GM23338 (cell line): ENCODE measurements around the gene CFAP299. TPM values are rescaled to one million over a fixed set of nuclear protein-coding genes. Genes with fewer than 3 reads are reported as not detected.

Experiments
- ATAC-seq: fragments of 200-7000 bp; cut with Tn5 transposase; 3 replicates; pipeline ENCODE4 v1.9.1; 2020
- DNase-seq: peaks from one replicate; pipeline ENCODE4 v3.0.0-alpha.2; 2015; ENCODE audit warnings: low spot score
- H2AFZ ChIP-seq: fragments of 200-600 bp; sonication (generic); 2 replicates; pipeline ENCODE4 v1.8.0; 2016; ENCODE audit warnings: antibody characterized with exemption, mild to moderate bottlenecking, moderate library complexity
- H3F3A ChIP-seq: fragments of 200-600 bp; sonication (generic); replicated peaks from 2 replicates; pipeline ENCODE4 v1.8.0; 2017; ENCODE audit warnings: antibody characterized with exemption, mixed run types, low read depth
- H3K27ac ChIP-seq: fragments of 200-600 bp; sonication (generic); 2 replicates; pipeline ENCODE4 v1.6.1; 2016; ENCODE audit warnings: low read depth
- H3K27me3 ChIP-seq: fragments of 200-600 bp; sonication (generic); 2 replicates; pipeline ENCODE4 v1.8.0; 2016; ENCODE audit warnings: mild to moderate bottlenecking, mixed run types, moderate library complexity; ENCODE audit not compliant: insufficient read depth
- H3K36me3 ChIP-seq: fragments of 200-600 bp; sonication (generic); 2 replicates; pipeline ENCODE4 v1.8.0; 2016; ENCODE audit warnings: mild to moderate bottlenecking; ENCODE audit not compliant: insufficient read depth
- H3K4me1 ChIP-seq: fragments of 200-600 bp; sonication (generic); 2 replicates; pipeline ENCODE4 v1.8.0; 2016; ENCODE audit warnings: mild to moderate bottlenecking, moderate library complexity; ENCODE audit not compliant: insufficient read depth
- H3K4me2 ChIP-seq: fragments of 200-600 bp; sonication (generic); 2 replicates; pipeline ENCODE4 v1.7.1; 2017; ENCODE audit warnings: mixed run types
- H3K4me3 ChIP-seq: fragments of 200-600 bp; sonication (generic); 2 replicates; pipeline ENCODE4 v1.6.1; 2016; ENCODE audit warnings: mixed run types
- H3K79me2 ChIP-seq: fragments of 200-600 bp; sonication (generic); replicated peaks from 2 replicates; pipeline ENCODE4 v1.8.0; 2017; ENCODE audit warnings: mild to moderate bottlenecking; ENCODE audit not compliant: insufficient read depth
- H3K9me2 ChIP-seq: fragments of 200-600 bp; sonication (generic); 2 replicates; pipeline ENCODE4 v1.8.0; 2017; ENCODE audit not compliant: insufficient read depth
- H4K20me1 ChIP-seq: fragments of 200-600 bp; sonication (generic); replicated peaks from 2 replicates; pipeline ENCODE4 v1.8.0; 2017; ENCODE audit warnings: mild to moderate bottlenecking; ENCODE audit not compliant: insufficient read depth
- H3K27ac Mint-ChIP-seq: 2 replicates; pipeline ENCODE4 v1.8.0; 2020; ENCODE audit warnings: inconsistent platforms, mild to moderate bottlenecking, moderate library complexity, mixed read lengths
- H3K27me3 Mint-ChIP-seq: 3 replicates; pipeline ENCODE4 v1.8.0; 2022; ENCODE audit warnings: low read depth, mild to moderate bottlenecking, moderate library complexity, mixed read lengths, inconsistent platforms; ENCODE audit not compliant: insufficient read depth, poor library complexity
- H3K36me3 Mint-ChIP-seq: 3 replicates; pipeline ENCODE4 v1.8.0; 2021; ENCODE audit warnings: low read depth, mild to moderate bottlenecking, inconsistent platforms, moderate library complexity, mixed read lengths
- H3K4me1 Mint-ChIP-seq: 3 replicates; pipeline ENCODE4 v1.8.0; 2020; ENCODE audit warnings: mild to moderate bottlenecking, inconsistent platforms, mixed read lengths
- H3K4me3 Mint-ChIP-seq: 3 replicates; pipeline ENCODE4 v1.8.0; 2021; ENCODE audit warnings: moderate library complexity, mild to moderate bottlenecking, inconsistent platforms, mixed read lengths
- H3K9me3 Mint-ChIP-seq: 3 replicates; pipeline ENCODE4 v1.8.0; 2020; ENCODE audit warnings: moderate library complexity, mild to moderate bottlenecking, inconsistent platforms, mixed read lengths
- CREB1 ChIP-seq: fragments of 250-450 bp; sonication (Bioruptor Pico); IDR thresholded peaks from 2 replicates; pipeline ENCODE4 v1.5.0; 2020; ENCODE audit warnings: low read depth, mild to moderate bottlenecking, moderate library complexity
- EZH2 ChIP-seq: fragments of 200-600 bp; sonication (generic); IDR thresholded peaks from one replicate; pipeline ENCODE4 v1.8.0; 2017; ENCODE audit warnings: antibody characterized with exemption, mild to moderate bottlenecking, low read depth; ENCODE audit not compliant: unreplicated experiment
- EZH2phosphoT487 ChIP-seq: fragments of 200-600 bp; sonication (generic); IDR thresholded peaks from one replicate; pipeline ENCODE4 v1.8.1; 2018; ENCODE audit warnings: antibody characterized with exemption; ENCODE audit not compliant: unreplicated experiment
- JUNB ChIP-seq: IDR thresholded peaks from one replicate; pipeline ENCODE4 v1.6.1; 2016; ENCODE audit warnings: antibody characterized with exemption; ENCODE audit not compliant: unreplicated experiment
- NANOG ChIP-seq: IDR thresholded peaks from 2 replicates; pipeline ENCODE4 v1.6.1; 2016; ENCODE audit warnings: antibody characterized with exemption, borderline replicate concordance
- POLR2AphosphoS5 ChIP-seq: IDR thresholded peaks from 2 replicates; pipeline ENCODE4 v1.6.1; 2016; ENCODE audit warnings: antibody characterized with exemption, low read depth
- REST ChIP-seq: IDR thresholded peaks from one replicate; pipeline ENCODE4 v1.6.1; 2018; ENCODE audit warnings: antibody characterized with exemption; ENCODE audit not compliant: unreplicated experiment
- STAT1 ChIP-seq: IDR thresholded peaks from one replicate; pipeline ENCODE4 v1.6.1; 2016; ENCODE audit warnings: antibody characterized with exemption; ENCODE audit not compliant: unreplicated experiment
- ZNF114 ChIP-seq: fragments of 250-450 bp; sonication (Bioruptor Pico); IDR thresholded peaks from 2 replicates; pipeline ENCODE4 v1.5.0; 2020; ENCODE audit warnings: mild to moderate bottlenecking, moderate library complexity
- ZNF331 ChIP-seq: fragments of 250-450 bp; sonication (Bioruptor Pico); IDR thresholded peaks from 2 replicates; pipeline ENCODE4 v1.5.0; 2020; ENCODE audit warnings: low read depth, mild to moderate bottlenecking, moderate library complexity
- polyA plus RNA-seq: library from polyadenylated mRNA; unstranded; fragments of >200 nt; fragmentation: Nextera tagmentation; extraction: Ambion mirVana; gene quantifications from 2 replicates; pipeline ENCODE4 v1.2.1, GENCODE V29; 2016
- total RNA-seq: library from RNA; depleted of rRNA; stranded (reverse); fragments of >200 nt; shearing (Covaris generic); gene quantifications from 2 replicates; pipeline ENCODE4 v1.2.3, GENCODE V29; 2014
- TF ChIP-seq, protein P1 (sequence below): fragments of 250-450 bp; sonication (Bioruptor Pico); IDR thresholded peaks from 2 replicates; pipeline ENCODE4 v1.5.0; 2020; ENCODE audit warnings: mild to moderate bottlenecking, moderate library complexity
- TF ChIP-seq, protein P2 (sequence below): IDR thresholded peaks from 2 replicates; pipeline ENCODE4 v1.6.1; 2016; ENCODE audit warnings: antibody characterized with exemption
- TF ChIP-seq, protein P3 (sequence below), 2 experiments: fragments of 200-600 bp in 1 of 2; sonication (generic) in 1 of 2; conservative IDR thresholded peaks; 2 replicates each; pipeline versions ENCODE4 v1.5.1 to v1.6.1; 2016 to 2017; ENCODE audit warnings: antibody characterized with exemption in 2 of 2, low read depth in 2 of 2, mild to moderate bottlenecking in 2 of 2, moderate library complexity in 1 of 2

Gene CFAP299
- total and polyA plus RNA-seq, 2 experiments from 2014 or later = not detected

GRCh38 chr4:80586716-80587115 is 251.2 kb downstream of the CFAP299 start:
- Histone ChIP-seq H3K4me2 (no peak overlapping the region), H3K79me2 (no peaks in the 10 kb centered on the region), H4K20me1 (no peaks in the 10 kb centered on the region), H3K9me2 (no peaks in the 10 kb centered on the region), H3K36me3 (no peaks in the 10 kb centered on the region; the same call in 1 of the 2 replicates), H3K4me1 (no peaks in the 10 kb centered on the region), H3K27ac (no peak overlapping the region), H3K27me3 (no peaks in the 10 kb centered on the region), H3F3A (no peaks in the 10 kb centered on the region), H2AFZ (no peak overlapping the region), H3K4me3 (no peak overlapping the region)
- H3K27ac Mint-ChIP-seq = no peak overlapping the region
- TF ChIP-seq, protein P1, sequence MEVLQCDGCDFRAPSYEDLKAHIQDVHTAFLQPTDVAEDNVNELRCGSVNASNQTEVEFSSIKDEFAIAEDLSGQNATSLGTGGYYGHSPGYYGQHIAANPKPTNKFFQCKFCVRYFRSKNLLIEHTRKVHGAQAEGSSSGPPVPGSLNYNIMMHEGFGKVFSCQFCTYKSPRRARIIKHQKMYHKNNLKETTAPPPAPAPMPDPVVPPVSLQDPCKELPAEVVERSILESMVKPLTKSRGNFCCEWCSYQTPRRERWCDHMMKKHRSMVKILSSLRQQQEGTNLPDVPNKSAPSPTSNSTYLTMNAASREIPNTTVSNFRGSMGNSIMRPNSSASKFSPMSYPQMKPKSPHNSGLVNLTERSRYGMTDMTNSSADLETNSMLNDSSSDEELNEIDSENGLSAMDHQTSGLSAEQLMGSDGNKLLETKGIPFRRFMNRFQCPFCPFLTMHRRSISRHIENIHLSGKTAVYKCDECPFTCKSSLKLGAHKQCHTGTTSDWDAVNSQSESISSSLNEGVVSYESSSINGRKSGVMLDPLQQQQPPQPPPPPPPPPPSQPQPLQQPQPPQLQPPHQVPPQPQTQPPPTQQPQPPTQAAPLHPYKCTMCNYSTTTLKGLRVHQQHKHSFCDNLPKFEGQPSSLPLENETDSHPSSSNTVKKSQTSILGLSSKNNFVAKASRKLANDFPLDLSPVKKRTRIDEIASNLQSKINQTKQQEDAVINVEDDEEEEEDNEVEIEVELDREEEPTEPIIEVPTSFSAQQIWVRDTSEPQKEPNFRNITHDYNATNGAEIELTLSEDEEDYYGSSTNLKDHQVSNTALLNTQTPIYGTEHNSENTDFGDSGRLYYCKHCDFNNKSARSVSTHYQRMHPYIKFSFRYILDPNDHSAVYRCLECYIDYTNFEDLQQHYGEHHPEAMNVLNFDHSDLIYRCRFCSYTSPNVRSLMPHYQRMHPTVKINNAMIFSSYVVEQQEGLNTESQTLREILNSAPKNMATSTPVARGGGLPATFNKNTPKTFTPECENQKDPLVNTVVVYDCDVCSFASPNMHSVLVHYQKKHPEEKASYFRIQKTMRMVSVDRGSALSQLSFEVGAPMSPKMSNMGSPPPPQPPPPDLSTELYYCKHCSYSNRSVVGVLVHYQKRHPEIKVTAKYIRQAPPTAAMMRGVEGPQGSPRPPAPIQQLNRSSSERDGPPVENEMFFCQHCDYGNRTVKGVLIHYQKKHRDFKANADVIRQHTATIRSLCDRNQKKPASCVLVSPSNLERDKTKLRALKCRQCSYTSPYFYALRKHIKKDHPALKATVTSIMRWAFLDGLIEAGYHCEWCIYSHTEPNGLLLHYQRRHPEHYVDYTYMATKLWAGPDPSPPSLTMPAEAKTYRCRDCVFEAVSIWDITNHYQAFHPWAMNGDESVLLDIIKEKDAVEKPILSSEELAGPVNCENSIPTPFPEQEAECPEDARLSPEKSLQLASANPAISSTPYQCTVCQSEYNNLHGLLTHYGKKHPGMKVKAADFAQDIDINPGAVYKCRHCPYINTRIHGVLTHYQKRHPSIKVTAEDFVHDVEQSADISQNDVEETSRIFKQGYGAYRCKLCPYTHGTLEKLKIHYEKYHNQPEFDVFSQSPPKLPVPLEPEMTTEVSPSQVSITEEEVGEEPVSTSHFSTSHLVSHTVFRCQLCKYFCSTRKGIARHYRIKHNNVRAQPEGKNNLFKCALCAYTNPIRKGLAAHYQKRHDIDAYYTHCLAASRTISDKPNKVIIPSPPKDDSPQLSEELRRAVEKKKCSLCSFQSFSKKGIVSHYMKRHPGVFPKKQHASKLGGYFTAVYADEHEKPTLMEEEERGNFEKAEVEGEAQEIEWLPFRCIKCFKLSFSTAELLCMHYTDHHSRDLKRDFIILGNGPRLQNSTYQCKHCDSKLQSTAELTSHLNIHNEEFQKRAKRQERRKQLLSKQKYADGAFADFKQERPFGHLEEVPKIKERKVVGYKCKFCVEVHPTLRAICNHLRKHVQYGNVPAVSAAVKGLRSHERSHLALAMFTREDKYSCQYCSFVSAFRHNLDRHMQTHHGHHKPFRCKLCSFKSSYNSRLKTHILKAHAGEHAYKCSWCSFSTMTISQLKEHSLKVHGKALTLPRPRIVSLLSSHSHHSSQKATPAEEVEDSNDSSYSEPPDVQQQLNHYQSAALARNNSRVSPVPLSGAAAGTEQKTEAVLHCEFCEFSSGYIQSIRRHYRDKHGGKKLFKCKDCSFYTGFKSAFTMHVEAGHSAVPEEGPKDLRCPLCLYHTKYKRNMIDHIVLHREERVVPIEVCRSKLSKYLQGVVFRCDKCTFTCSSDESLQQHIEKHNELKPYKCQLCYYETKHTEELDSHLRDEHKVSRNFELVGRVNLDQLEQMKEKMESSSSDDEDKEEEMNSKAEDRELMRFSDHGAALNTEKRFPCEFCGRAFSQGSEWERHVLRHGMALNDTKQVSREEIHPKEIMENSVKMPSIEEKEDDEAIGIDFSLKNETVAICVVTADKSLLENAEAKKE = no peak
- no peak for TF ChIP-seq ZNF331 (CRISPR knock-in tag)
- no peak for TF ChIP-seq CREB1 (CRISPR knock-in tag)
- no peak for TF ChIP-seq ZNF114 (CRISPR knock-in tag)
- TF ChIP-seq STAT1 = no peak
- TF ChIP-seq, protein P2, sequence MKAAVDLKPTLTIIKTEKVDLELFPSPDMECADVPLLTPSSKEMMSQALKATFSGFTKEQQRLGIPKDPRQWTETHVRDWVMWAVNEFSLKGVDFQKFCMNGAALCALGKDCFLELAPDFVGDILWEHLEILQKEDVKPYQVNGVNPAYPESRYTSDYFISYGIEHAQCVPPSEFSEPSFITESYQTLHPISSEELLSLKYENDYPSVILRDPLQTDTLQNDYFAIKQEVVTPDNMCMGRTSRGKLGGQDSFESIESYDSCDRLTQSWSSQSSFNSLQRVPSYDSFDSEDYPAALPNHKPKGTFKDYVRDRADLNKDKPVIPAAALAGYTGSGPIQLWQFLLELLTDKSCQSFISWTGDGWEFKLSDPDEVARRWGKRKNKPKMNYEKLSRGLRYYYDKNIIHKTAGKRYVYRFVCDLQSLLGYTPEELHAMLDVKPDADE = no peak
- TF ChIP-seq EZH2 = no peak
- TF ChIP-seq EZH2phosphoT487 = no peak
- TF ChIP-seq, protein P3, sequence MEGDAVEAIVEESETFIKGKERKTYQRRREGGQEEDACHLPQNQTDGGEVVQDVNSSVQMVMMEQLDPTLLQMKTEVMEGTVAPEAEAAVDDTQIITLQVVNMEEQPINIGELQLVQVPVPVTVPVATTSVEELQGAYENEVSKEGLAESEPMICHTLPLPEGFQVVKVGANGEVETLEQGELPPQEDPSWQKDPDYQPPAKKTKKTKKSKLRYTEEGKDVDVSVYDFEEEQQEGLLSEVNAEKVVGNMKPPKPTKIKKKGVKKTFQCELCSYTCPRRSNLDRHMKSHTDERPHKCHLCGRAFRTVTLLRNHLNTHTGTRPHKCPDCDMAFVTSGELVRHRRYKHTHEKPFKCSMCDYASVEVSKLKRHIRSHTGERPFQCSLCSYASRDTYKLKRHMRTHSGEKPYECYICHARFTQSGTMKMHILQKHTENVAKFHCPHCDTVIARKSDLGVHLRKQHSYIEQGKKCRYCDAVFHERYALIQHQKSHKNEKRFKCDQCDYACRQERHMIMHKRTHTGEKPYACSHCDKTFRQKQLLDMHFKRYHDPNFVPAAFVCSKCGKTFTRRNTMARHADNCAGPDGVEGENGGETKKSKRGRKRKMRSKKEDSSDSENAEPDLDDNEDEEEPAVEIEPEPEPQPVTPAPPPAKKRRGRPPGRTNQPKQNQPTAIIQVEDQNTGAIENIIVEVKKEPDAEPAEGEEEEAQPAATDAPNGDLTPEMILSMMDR (conservative IDR thresholded peaks at IDR 0.05; ENCODE audit: low read depth in 2 of 2) = no peak
- TF ChIP-seq REST = no peak
- TF ChIP-seq POLR2AphosphoS5 = no peak
- TF ChIP-seq NANOG = no peak
- TF ChIP-seq JUNB = no peak
- no peaks in the 10 kb centered on the region for H3K27me3 Mint-ChIP-seq
- H3K9me3 Mint-ChIP-seq = no peaks in the 10 kb centered on the region
- H3K4me3 Mint-ChIP-seq = no peak overlapping the region
- ATAC-seq (no peak), DNase-seq (no peak)
- H3K36me3 Mint-ChIP-seq = no peaks in the 10 kb centered on the region
- no peaks in the 10 kb centered on the region for H3K4me1 Mint-ChIP-seq
